Measurements from ENCODE around the gene CST9.

- TF ChIP-seq CTCF (IDR thresholded peaks at IDR 0.05) (no peak), POLR2AphosphoS5 (IDR thresholded peaks at IDR 0.05; ENCODE audit: low read depth, low read length) (no peak)
Observed at GRCh38 chr20:23649830-23650417, 44.2 kb upstream of the CST9 start.

All from Panc1 (cell line).